ENCODE measurements around the gene SIRPG.

- TF ChIP-seq CTCF (IDR thresholded peaks at IDR 0.05), result no peak
- TF ChIP-seq EZH2phosphoT487 (IDR thresholded peaks at IDR 0.05), result no peak
Observed at GRCh38 chr20:1637226-1637625, 20.4 kb downstream of the SIRPG start.
